Stimulated activated CD4-positive, alpha-beta T cell treated with anti-CD3 and anti-CD28 coated beads, Interleukin-15, amount 100 ng/mL, for 1 hour (primary cell): Measurements from ENCODE around the gene CD9.
A peak's percentile ranks its signal among the peaks of the same experiment; 100 is the strongest.
"Not testable (repeated sequence)": the region's sequence is repeated elsewhere in the genome, so short reads cannot be mapped to it uniquely, and the experiment has no call there.

ENCODE experiments used
- DNase-seq, 2 donors: peaks; one replicate each; pipeline ENCODE4 v3.0.0-alpha.2; 2020; ENCODE audit warnings: low read depth in 1 of 2, low spot score in 1 of 2

CD9 gene

GRCh38 chr12:6200256-6201212, at the start of gene CD9:
Gene CD9 (plus strand): TSS chr12:6200400. CDS start chr12:6200500, 100 bp downstream.
- peak in 1 of 2 donors; percentile 19 for DNase-seq

- DNase-seq = no peak
These were observed 45.3 kb upstream of the CD9 start for GRCh38 chr12:6154730-6155459.

- no peak for DNase-seq
These were observed 42.7 kb upstream of the CD9 start for GRCh38 chr12:6157482-6157881.

- no peak for DNase-seq
These were observed 41.9 kb upstream of the CD9 start for GRCh38 chr12:6158255-6158654.

GRCh38 chr12:6158749-6159148, 41.5 kb upstream of the CD9 start:
- no peak for DNase-seq

- DNase-seq = not testable (repeated sequence)
These were observed 40.8 kb upstream of the CD9 start for GRCh38 chr12:6159166-6160011.

GRCh38 chr12:6160049-6160649, 40.1 kb upstream of the CD9 start:
- not testable (repeated sequence) for DNase-seq

- DNase-seq = no peak
These were observed 38.9 kb upstream of the CD9 start for GRCh38 chr12:6161124-6161882.

GRCh38 chr12:6163416-6164060, 36.7 kb upstream of the CD9 start:
- DNase-seq = no peak

- no peak for DNase-seq
These were observed 34.8 kb upstream of the CD9 start for GRCh38 chr12:6165395-6165794.

- DNase-seq = no peak
These were observed 33.4 kb upstream of the CD9 start for GRCh38 chr12:6166808-6167207.

- DNase-seq = peak in 1 of 2 donors; percentile 27
These were observed 32.6 kb upstream of the CD9 start for GRCh38 chr12:6167327-6168280.

GRCh38 chr12:6171409-6172015, 28.7 kb upstream of the CD9 start:
- no peak for DNase-seq

GRCh38 chr12:6172086-6172485, 28.1 kb upstream of the CD9 start:
- DNase-seq = no peak

- DNase-seq = no peak
These were observed 27.3 kb upstream of the CD9 start for GRCh38 chr12:6172862-6173261.

GRCh38 chr12:6177642-6178358, 22.4 kb upstream of the CD9 start:
- no peak for DNase-seq

- no peak for DNase-seq
These were observed 21.0 kb upstream of the CD9 start for GRCh38 chr12:6178981-6179761.
